Midbrain (tissue), 1 donor: Measurements from ENCODE around the gene IFT122.
A peak's percentile ranks its signal among the peaks of the same experiment; 100 is the strongest.

Experiments
- DNase-seq: peaks from one replicate; lab custom pipeline; 2025; lab: John Stamatoyannopoulos, UW

IFT122 gene

DNA sequence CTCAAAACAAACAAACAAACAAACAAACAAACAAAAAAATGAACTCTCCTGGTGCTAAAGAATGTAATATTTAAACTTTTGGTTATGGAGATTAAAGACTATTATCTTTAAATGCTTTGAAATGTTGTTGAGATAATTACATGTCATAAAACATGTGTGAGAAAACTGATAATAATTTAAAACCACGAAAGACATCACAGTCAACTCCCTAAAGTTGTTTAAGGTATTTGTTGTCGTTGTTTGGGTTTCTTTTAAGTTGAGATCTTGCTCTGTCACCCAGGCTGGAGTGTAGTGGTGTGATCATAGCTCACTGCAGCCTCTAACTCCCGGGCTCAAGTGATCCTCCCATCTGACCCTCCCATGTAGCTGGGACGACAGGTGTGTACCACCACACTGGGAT is 23.6 kb upstream of the IFT122 start:
- no peak for DNase-seq

DNA sequence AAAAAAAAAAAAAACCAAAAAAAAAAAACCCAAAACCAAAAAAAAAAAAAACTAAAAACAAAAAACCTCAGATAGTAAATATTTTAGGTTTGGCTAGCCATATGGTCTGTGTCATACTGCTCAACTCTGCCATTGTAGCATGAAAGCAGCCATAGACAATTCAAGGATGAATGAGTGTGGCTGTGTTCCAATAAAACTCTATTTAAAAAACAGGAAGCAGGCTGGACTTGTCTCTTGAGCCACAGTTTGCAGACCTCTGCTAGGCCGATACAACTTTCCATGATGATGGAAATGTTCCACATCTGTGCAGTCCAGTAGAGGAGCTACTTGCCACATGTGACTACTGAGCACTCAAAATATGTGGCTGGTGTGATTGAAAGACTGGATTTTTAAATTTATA is 22.7 kb upstream of the IFT122 start:
- no peak for DNase-seq

DNA sequence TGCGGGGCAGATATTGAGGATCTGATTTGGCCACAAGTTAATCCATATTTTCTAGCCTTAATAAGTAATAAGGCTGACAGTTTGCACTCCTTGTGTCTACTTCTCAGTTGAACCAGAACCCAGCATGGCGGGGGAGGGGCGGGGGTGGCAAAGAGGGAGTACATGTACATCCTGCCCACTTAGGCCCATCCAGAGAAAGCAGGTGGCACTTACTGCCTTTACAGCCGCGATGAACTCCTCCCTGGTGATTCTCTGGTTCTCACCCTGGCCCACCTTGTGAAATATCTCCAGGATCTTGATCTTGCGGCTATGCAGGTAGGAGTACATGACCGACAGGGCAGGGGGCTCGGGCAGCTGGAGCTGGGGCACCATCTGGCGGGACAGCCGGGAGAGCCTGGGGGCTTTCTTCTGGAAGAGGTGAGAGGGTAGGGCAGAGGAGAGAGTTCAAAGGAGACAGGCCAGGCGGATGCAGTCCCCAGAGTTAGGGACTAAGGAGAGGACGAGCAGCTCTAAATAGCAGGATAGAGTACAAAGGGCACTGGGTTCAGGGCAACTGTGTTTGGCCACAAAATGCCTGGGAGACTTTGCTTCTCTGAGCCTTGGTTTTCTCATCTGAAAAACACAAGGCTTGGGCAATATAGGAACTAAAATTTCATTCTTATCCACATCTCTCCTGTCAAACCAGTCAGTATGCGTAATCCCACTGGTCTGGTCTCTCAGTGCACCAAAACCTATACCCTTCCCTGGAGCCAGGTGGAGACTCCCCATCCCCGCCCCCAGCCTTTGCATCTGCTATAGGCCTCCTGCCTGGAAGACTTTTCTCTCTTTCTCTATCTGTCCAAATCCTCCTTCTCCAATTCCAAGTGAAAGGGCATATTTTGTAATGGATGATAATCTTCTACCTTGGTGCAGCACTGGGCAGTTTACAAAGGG is 21.7 kb upstream of the IFT122 start:
- no peak for DNase-seq

DNA sequence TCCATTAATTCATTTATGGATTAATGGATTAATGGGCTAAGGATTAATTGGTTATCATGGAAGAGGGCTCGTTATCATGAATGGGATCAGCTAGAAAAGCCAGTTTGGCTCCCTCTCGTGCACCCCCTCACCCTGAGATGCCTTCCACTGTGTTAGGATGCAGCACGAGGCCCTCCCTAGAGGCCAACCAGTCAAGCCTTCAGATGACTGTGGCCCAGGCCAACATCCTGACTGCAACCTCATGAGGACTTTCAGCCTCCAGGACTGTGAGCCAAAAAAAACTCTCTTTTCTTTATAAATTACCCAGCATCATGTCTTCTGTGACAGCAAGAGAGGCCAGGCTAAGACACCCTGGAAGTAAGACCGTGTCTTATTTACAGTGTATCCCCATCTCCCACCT is 20.5 kb upstream of the IFT122 start:
- no peak for DNase-seq

DNA sequence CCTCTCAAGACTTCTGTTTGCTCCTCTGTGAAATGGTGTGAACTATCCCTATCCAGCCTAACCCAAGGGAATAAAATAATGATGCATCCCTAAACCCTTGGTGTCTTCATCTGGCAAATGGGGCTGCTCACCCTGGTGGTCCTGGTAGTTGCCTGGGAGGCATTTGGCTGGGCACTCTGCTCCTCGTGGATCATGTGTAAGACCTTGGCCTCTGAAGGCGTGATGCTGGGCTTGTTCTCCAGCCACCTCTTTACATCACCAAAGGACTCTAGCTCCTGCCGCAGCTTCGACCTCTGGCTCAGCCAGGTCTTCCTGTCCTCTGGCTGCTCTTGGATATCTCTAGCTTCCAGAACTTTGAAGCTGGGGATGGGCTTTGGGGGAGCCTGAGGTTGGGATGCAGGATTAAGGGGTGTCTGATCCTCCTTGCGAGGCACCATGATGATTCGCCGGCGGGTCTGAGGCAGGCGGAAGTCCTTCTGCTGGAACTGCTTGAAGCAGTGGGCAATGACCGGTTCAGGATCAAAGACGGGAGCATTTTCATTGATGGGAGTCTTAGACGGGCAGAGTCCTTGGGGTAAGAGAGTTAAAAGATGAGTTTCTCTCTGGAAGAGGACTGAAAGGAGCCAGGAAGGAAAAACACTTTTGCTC is 18.7 kb upstream of the IFT122 start:
- DNase-seq: no peak

DNA sequence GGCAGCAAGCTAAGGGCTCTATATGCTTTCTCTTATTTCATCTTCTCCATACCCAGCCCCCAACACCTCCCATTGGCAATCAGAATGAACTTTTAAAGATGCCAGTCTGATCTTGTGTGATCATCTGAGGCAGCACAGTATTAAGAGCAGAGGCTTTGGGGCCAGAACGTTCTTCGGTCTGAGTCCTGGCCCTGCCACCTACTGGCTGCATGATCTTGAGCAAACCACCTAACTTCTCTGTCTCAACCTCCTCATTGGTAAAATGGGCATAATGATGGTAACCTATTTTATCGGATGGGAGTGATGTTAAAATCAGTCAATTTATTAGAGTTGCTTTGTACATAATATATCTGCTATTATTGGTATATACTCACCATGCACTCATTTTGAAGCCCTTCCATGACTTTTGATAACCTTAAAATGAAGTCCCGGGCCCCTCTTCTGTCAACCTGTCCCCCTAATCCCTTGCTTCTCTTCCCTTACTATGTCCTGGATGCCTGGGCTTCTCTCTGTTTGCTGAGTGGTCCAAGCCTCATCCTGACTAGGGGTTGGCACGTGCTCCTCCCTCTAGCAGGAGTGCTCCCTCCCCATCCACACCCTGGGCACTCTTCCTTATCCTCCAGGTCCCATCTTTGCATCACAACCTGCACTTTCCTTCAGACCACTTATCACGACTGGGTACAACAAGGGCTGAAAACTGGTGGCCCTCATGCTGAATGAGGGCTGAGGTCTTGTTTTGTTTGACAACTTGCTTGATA is 17.9 kb upstream of the IFT122 start:
- no peak for DNase-seq

DNA sequence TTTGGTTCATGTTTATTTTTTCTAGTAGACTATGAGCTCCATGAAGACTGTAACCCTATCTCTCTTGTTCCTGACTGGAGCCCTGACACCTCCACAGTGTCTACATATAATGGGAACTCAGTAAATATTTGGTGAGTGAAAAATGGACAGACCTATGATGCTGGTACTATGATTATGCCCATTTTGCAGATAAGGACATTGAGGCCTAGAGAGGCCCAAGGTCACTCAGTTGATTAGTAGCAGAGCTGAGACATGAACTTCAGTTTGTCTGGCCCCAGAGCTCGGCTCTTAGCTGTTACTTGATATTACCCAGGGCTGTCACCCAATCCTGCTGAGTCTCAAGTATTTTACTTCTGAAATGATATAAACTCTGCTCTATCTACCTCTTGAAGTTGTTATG is 17.1 kb upstream of the IFT122 start:
- DNase-seq: no peak

DNA sequence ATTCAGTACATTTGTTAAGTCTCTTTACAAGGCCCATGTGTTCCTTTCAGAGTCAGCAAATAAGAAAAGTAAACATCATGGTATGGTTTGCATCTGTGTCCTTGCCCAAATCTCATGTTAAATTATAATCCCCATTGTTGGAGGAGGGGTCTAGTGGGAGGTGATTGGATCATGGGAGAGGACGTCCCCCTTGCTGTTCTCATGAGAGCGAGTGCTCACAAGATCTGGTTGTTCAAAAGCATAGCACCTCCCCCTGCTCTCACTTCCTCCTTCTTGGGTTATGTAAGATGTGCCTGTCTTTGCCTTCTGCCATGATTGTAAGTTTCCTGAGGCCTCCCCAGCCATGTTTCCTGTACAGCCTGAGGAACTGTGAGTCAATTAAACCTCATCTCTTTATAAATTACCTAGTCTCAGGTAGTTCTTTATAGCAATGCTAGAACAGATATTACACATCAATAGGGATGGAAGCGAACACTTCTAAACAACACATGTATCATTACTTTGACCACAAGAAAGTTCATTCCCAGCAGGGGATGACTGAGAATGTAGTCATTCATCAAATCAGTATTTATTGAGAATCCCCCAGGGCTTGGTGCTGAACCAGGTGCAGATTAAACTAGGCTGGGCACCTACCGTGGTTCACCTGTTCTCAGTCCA is 15.7 kb upstream of the IFT122 start:
- no peak for DNase-seq

DNA sequence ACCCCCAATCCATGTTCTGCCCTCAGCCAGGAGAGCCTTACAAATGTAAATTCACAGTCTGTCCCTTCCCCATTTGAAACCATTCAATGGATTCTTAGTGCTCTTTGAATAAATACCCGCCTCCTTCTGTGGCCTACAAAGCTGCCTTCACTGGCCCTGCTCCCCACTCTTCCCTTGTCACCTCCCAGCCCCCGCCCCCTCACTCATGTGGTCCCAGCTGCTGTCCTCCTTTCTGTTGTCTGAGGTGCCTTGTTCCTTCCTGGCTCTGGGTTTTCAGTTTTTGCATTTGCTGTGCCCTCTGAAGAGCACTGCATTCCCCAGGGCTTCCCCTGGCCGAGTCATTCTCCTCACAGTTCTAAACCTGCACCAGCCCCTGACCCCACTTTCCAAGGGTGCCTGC is 14.8 kb upstream of the IFT122 start:
- DNase-seq: no peak

DNA sequence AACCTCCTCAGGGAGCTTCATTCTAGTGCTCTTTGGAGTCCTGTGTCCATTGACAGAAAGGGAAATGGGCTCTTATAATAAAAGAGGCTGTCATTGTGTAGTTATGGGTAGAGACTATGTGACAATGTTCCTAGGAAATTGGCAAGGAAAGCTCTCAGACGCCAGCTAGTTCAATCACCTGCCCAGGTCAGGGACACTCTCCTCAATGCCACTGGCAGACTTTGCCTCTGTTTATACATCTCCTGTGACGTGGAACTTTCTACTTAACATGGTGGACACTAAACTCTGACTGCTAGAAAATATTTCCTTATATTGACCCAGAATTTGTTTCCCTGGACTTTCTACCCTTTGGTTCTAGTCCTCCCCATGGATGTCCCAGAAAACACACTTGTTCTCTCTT is 14.4 kb upstream of the IFT122 start:
- no peak for DNase-seq

DNA sequence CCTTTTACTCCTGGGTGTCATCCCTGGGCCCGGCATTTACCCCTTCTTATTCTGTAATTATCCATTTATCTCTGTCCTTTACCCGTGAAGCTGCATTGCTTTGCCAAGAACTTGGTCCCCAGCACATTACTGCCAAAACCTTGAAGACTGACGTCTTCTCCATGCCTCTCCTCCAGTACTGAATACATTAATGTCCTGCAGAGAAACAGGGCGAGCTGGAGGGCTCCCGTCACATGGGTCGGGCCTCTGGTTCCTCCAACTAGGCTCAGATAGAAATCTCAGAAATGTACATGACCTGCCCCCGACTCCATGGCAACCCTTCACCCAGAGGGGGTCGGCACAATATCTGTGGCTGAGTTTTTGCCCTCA is 12.0 kb upstream of the IFT122 start:
- no peak for DNase-seq

DNA sequence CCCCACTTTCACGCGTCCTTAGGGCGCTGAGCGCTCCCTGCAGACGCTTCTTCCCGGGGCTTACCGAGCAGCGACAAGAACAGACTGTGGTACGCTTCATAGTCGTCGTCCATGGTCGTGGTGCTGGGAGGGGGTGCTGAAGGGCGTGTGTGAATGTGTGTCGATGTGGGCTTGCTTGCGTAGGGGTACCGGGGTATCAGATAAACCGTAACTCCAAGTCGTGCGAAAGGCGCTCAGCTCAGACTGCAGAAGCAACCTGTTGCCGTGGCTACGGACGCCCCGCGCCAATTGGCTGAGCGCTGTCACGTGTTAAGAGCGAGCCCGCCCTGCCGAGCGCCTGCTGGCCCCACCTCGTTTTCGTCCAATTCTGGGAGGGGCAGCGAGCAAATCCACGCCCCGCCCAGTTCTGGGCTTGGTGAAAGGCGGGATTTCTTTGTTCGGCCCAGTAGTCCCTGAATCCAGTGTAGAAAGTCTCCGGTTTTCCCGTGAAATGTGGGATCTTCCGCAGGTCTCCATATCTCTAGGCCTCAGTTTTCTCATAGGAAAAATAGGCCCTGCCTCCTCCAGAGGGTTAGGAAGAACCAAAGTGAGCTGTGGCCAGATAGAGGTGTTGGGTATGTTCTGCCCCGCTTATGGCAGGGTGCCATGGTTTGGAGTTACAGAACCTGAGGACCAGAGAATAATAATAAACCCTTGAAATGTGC is 11.5 kb upstream of the IFT122 start, which contains the start of gene EFCAB12:
TSS of gene EFCAB12 (minus strand) at position 261 of the 704 bp plus-strand sequence. CDS start at position 113, 148 bp downstream.
- peak; percentile 98 for DNase-seq

DNA sequence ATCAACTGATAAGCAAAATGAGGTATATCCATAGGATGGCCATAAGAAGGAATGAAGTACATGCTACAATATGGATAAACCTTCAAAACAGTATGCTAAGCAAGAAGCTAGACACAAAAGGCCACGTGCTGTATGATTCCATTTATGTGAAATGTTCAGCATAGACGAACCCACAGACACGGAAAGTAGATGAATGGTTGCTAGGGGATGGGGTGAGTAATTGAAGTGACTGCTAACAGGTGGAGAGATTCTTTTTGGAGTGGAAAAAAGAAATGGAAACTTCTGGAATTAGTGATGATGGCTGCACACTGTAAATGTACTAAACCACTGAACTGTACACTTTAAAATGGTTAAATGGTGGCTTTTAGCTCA is 11.0 kb upstream of the IFT122 start:
- no peak for DNase-seq

DNA sequence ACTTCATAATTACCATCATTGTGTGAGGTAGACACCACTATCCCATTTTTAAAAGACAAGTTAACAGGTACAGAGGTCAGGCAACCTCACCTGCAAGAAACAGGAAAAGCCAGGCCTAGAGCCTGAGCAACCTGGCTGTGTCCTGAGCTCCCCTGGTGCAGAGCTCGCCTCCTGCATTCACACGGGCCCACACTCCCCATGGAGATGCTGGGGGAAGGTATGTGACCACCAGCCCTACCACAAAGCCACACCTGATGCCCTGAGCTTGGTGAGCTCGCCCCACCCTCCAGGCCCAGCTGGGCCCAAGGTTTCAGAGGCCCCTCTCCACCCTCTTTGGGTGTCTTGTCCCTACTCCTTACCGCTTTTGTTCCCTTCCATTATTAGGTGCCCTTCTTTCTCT is 10.4 kb upstream of the IFT122 start:
- no peak for DNase-seq

DNA sequence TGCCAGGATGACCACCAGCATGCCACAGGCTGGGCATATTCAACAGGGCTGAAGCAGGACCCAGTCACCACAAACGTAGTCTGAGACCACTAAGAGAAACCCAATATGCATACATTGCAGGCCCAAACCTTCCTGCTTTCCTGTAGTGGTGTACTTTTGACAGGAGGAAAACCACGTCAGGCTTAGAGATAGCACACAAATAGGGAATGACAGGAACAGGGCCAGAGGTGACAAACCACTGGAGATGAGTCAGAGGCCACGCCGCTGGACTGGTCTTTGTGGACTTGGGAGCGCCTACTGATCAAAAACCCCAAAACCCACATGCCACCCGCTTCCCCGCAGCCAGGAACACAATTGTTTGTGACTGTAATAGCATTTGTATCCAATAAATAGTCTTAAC is 8.0 kb upstream of the IFT122 start:
- no peak for DNase-seq

DNA sequence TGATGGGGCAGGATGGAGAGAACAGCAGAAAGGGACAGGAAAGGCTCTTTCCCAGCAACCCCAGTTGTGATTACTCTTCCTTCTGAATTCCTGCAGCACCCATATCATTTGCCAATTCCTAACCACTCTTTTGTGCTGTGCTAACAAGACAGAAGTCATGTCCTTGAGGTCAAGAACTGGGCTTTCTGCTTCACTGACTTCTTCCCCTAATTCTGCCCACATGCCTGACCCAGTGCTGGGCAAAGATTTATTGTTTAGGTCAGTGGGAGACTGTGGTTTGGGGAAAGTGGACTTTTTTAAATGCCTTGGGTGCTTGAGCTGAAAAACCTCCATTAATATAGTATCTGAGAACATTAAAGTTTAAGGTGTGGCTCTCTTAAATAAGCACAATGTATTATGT is 7.4 kb upstream of the IFT122 start:
- DNase-seq: no peak

DNA sequence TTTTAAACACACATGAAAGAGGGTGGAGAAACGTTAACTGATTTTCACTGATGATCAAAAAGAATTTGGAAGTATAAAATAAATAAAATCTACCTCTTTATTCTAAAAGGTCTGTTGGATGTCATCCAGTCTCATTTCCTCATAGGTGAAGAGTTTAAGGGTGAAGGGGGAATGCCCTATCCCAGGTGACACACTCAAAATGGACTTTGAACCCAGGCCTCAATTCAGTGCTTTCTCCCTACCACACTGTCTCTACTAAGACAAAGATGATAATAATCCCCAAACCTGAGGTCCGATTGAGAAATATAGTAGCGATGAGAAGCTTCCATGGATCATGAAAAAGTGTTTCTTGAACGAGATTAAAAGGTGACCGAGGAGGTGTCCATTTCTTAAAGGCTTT is 6.5 kb upstream of the IFT122 start:
- no peak for DNase-seq

DNA sequence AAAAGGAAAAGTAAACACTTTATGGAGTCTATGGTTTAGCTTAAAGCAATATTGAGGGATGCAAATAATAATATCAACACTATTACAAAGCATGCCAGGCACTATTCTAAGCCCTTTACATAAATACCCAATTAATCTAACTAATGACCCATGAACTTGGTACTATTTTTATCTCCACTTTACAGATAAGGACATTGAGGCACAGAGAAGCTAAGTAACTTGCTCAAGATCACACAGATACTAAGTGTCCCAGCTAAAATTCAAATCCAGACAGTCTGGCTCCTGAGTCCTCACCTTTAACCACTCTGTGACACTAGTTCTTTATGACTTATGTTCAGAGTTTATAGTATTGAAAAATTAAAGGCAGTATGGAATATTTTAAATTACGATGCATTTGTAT is 5.9 kb upstream of the IFT122 start:
- DNase-seq: no peak

DNA sequence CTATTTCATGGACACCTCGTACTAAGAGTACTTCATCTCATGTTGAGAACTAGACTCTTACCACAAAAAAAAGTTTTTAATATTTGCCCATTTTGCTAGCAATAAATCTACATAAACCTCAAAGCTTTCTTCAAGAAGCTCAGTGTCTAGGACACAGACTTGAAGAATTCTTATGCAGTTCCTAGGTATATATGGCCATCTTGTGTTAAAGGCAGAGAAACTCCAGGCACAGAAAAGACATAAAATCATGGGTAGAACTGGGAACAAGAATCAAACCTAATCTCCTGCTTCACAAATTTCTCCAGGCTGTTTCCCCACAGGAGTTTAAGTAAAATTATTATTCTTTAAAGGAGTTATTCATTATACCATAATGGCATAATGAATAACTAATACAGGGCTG is 4.7 kb upstream of the IFT122 start:
- no peak for DNase-seq

DNA sequence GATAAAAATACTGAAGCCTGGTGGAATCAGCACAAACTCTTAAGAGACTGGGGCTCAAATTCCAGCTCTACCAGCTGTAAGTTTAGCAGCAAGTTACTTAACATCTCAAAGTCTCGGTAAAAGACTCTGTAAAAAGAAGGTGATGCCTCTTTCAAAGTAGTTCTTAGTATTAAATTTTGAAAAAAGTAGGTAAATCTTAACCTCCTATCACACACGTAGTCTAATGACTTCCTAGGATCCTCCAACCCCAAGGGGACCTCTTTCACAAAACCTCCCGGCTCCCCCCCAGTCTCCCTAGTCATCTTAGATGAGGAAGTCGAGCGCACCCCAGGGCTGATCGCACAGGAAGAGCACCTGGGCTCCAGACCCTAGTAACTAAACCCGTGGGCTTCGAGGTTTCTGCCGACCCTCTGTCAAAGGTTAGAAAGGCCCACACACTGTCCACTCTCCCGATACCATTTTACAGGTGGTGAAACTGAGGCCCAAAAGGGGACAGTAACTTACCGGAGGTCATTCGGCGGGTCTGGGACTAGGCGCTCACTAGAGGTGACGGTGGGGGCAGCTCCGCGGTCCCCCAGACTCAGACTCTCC is 703 bp upstream of the IFT122 start:
- peak; percentile 18 for DNase-seq

DNA sequence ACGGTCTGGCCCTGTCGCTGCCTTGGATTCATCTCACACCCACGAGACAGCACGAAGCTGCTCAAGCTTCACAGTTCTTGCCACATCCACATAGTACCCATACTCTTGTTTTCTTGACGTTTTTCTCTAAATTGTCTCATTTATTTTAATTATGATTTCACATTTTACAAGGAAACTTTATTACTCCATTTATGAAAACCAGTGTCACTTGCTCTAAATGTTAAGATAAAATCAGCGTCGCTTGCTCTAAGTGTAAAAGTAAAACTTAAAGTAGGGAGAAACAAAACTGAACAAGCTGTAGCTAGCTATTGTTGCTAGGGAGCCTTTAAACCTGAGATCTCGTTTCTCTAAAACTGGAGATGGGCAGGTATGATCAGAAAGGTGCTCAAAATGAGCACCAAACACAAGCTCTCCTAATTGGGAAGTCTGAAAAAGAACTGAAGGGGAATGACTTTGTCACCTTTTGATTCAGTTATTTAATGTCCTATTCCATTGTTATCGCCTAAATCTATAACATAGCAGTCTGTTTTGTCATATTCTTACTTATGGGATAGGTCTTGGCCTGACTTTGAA is 680 bp downstream of the IFT122 start:
- no peak for DNase-seq
